ENCODE measurements around the gene ZNF248.

The ZNF248 gene

DNA sequence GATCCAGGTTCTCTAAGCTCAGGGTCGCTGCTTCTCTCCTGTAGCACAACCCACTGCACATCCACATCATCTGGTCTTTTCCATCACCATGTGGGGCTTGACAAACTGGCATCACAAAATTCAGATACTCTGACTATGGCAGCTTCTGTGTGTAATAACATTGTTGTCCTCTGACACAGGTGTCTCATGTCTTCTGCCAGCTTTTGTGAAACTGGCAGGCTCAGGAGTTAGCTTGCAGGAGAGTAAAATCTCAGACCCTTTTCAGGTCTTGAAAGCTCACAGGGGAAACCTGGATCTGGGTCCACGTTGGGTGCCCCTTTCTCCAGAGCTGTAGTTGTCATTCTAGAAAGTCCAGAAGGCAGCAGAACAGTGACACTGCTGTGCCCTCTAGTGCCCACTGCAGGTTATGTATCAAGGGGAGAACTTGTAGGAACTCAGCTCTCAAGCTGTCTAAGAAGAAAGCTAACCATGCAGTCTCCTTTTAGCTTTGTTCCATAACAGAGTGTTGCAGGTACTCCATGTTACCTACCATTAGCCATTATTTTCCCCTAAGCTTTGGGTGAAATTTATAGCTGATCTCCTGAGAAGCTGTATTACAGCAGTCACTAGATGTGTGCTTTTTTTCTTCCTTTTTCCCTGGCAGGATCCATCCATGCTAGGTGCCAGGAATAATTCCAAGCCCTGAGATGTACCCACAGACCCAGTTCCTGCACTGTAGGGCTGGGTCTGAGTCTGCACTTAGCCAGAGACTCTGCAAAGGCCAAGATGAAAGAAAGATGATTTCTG, 102.7 kb downstream of the ZNF248 start:
- TF ChIP-seq, protein P1, sequence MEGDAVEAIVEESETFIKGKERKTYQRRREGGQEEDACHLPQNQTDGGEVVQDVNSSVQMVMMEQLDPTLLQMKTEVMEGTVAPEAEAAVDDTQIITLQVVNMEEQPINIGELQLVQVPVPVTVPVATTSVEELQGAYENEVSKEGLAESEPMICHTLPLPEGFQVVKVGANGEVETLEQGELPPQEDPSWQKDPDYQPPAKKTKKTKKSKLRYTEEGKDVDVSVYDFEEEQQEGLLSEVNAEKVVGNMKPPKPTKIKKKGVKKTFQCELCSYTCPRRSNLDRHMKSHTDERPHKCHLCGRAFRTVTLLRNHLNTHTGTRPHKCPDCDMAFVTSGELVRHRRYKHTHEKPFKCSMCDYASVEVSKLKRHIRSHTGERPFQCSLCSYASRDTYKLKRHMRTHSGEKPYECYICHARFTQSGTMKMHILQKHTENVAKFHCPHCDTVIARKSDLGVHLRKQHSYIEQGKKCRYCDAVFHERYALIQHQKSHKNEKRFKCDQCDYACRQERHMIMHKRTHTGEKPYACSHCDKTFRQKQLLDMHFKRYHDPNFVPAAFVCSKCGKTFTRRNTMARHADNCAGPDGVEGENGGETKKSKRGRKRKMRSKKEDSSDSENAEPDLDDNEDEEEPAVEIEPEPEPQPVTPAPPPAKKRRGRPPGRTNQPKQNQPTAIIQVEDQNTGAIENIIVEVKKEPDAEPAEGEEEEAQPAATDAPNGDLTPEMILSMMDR (IDR thresholded peaks at IDR 0.05; ENCODE audit: low read depth, low read length, missing control alignments), result no peak
- in situ Hi-C loops (cut with HindIII; ENCODE audit: low pct_ligation_motif_present, low sequenced_read_pairs), result no loop called here
- no peaks in the 10 kb centered on the region for H3K36me3 ChIP-seq (replicated peaks)
- no peak overlapping the region for H3K4me3 ChIP-seq (ENCODE audit: low read depth, low read length)
- no peaks in the 10 kb centered on the region for H3K27me3 ChIP-seq (replicated peaks)
- H3K27ac ChIP-seq, result no peak overlapping the region
- DNase-seq, result peak; percentile 1

DNA sequence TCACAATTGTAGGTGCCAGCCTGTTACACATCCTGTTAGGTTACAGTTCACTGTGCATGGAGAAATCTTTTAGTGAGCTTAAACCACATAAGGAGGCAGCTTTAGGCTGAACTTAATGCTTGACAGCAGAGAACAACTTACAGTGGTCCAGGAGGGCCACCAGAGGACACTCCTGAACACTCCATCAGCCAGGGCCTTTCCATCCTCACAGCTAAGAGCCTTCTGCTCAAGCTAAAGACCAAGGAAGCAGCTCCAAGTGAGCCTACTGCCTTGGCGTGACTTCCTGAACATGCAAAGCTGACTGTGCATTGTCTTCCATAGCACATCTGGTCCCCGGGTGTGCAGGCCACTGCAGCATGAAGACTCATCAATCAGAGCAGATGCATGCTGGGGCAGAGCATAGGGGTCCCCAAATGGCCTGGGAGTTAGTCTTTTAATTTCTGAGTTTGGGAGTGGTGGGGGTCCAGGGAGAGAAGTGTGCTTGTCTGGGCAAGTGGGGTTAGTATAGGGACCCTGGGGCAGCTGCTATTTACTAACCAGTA, 105.0 kb downstream of the ZNF248 start:
- in situ Hi-C loops (cut with HindIII; ENCODE audit: low pct_ligation_motif_present, low sequenced_read_pairs), result no loop called here
- TF ChIP-seq, protein P1 (IDR thresholded peaks at IDR 0.05; ENCODE audit: low read depth, low read length, missing control alignments), result no peak
- H3K27ac ChIP-seq, result no peak overlapping the region
- H3K4me3 ChIP-seq (ENCODE audit: low read depth, low read length), result no peak overlapping the region
- H3K27me3 ChIP-seq (replicated peaks), result no peaks in the 10 kb centered on the region
- no peaks in the 10 kb centered on the region for H3K36me3 ChIP-seq (replicated peaks)
- DNase-seq, result no peak

GRCh38 chr10:37748170-37748569, 109.2 kb downstream of the ZNF248 start:
- H3K36me3 ChIP-seq (replicated peaks), result no peaks in the 10 kb centered on the region
- TF ChIP-seq, protein P1 (IDR thresholded peaks at IDR 0.05; ENCODE audit: low read depth, low read length, missing control alignments), result no peak
- no peak overlapping the region for H3K27ac ChIP-seq
- no peak overlapping the region for H3K4me3 ChIP-seq (ENCODE audit: low read depth, low read length)
- in situ Hi-C loops (cut with HindIII; ENCODE audit: low pct_ligation_motif_present, low sequenced_read_pairs), result no loop called here
- H3K27me3 ChIP-seq (replicated peaks), result no peaks in the 10 kb centered on the region
- no peak for DNase-seq

- Histone ChIP-seq H3K4me3 (ENCODE audit: low read depth, low read length) (no peak overlapping the region), H3K27ac (no peak overlapping the region), H3K36me3 (replicated peaks) (no peaks in the 10 kb centered on the region), H3K27me3 (replicated peaks) (no peaks in the 10 kb centered on the region)
- in situ Hi-C loops (cut with HindIII; ENCODE audit: low pct_ligation_motif_present, low sequenced_read_pairs), result no loop called here
- TF ChIP-seq, protein P1 (IDR thresholded peaks at IDR 0.05; ENCODE audit: low read depth, low read length, missing control alignments), result no peak
- no peak for DNase-seq
These were observed 110.3 kb downstream of the ZNF248 start for GRCh38 chr10:37747081-37747480.

DNA sequence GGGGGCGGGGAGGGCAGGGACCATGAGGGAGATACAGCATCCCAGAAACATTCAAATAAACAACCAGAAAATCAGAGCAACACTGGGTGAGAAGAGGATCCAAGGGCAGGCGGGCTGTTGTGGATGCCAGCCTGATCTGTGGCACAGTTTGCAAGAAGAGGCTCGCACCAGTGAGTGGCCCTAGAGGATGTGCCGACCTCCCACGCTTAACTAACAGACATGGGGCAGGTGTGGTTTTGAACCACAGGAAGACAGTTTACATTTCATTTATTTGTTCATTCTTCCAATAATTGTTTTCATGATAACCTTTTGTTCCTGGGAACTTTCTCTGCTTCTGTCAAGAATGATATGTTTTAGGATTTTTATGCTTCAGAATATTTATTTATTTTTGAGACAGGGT, 115.6 kb downstream of the ZNF248 start:
- TF ChIP-seq, protein P1 (IDR thresholded peaks at IDR 0.05; ENCODE audit: low read depth, low read length, missing control alignments), result no peak
- H3K4me3 ChIP-seq (ENCODE audit: low read depth, low read length), result no peak overlapping the region
- no peaks in the 10 kb centered on the region for H3K36me3 ChIP-seq (replicated peaks)
- in situ Hi-C loops (cut with HindIII; ENCODE audit: low pct_ligation_motif_present, low sequenced_read_pairs), result no loop called here
- H3K27ac ChIP-seq, result no peak overlapping the region
- no peak for DNase-seq
- no peaks in the 10 kb centered on the region for H3K27me3 ChIP-seq (replicated peaks)
